Endothelial cell of umbilical vein (primary cell): ENCODE results near the gene PLCH1. TPM values are rescaled to one million over a fixed set of nuclear protein-coding genes. Genes with fewer than 3 reads are reported as not detected.
"Not testable (repeated sequence)": the region's sequence is repeated elsewhere in the genome, so short reads cannot be mapped to it uniquely, and the experiment has no call there.

Source experiments
- BruUV-seq: library from RNA; stranded (reverse); fragments of 400-500 nt; replicated peaks from 2 replicates; lab custom pipeline; 2021; lab: Mats Ljungman, UMichigan
- CTCF ChIA-PET: fragments of 300-600, 350-600 bp; sonication (Branson Sonifier 250); formaldehyde crosslinking; loops from one replicate; lab custom pipeline; 2021; ENCODE audit warnings: antibody characterized with exemption, inconsistent platforms; lab: Charles Lee
- POLR2A ChIA-PET: fragments of 300-600, 350-600 bp; sonication (Branson Sonifier 250); formaldehyde crosslinking; loops from one replicate; lab custom pipeline; 2021; ENCODE audit warnings: antibody characterized with exemption, inconsistent platforms; lab: Charles Lee
- DNase-seq: peaks from one replicate; pipeline ENCODE4 v3.0.0-alpha.2; 2011; ENCODE audit warnings: low read depth, low spot score
- FAIRE-seq: peaks from 2 replicates; lab custom pipeline; 2011; peaks lifted over from hg19 to GRCh38; lab: Jason Lieb, UNC
- H2AFZ ChIP-seq: 2 replicates; pipeline ENCODE4 v1.6.0; 2012; ENCODE audit warnings: low read depth, low read length, control low read depth, inconsistent platforms
- H3K27ac ChIP-seq: 2 replicates; pipeline ENCODE4 v1.5.1; 2011; ENCODE audit warnings: low read depth, mild to moderate bottlenecking, control low read depth, low read length, moderate library complexity; ENCODE audit not compliant: insufficient read depth
- H3K27me3 ChIP-seq, 2 experiments: 2 replicates each; pipeline versions ENCODE4 v1.6.0 to v1.6.1; 2011; ENCODE audit warnings: low read length in 2 of 2, mixed read lengths in 1 of 2; ENCODE audit not compliant: control insufficient read depth in 2 of 2, insufficient read depth in 2 of 2
- H3K36me3 ChIP-seq, 2 experiments: 2 replicates in 1 of 2; 3 replicates in 1 of 2; pipeline ENCODE4 v1.5.1; 2011; ENCODE audit warnings: low read length in 2 of 2, mild to moderate bottlenecking in 1 of 2, moderate library complexity in 1 of 2; ENCODE audit not compliant: control insufficient read depth in 2 of 2, insufficient read depth in 2 of 2; ENCODE audit errors: extremely low read depth in 1 of 2
- H3K4me1 ChIP-seq: 3 replicates; pipeline ENCODE4 v1.5.1; 2011; ENCODE audit warnings: mild to moderate bottlenecking, low read length; ENCODE audit not compliant: control insufficient read depth, insufficient read depth; ENCODE audit errors: extremely low read depth
- H3K4me2 ChIP-seq: 2 replicates; pipeline ENCODE4 v1.6.1; 2011; ENCODE audit warnings: low read length, control low read depth, mixed read lengths; ENCODE audit not compliant: insufficient read depth
- H3K4me3 ChIP-seq, 3 experiments: fragments of 200-600 bp in 1 of 3; sonication (generic), shearing (Covaris generic) in 1 of 3; replicated peaks in 1 of 3; 2 replicates each; pipeline ENCODE4 v1.5.1; 2011 to 2016; ENCODE audit warnings: control low read depth in 3 of 3, low read length in 3 of 3, mild to moderate bottlenecking in 2 of 3, inconsistent platforms in 1 of 3, low read depth in 1 of 3, moderate library complexity in 1 of 3; ENCODE audit not compliant: insufficient read depth in 1 of 3
- H3K79me2 ChIP-seq: 2 replicates; pipeline ENCODE4 v1.6.0; 2012; ENCODE audit warnings: low read length, inconsistent platforms; ENCODE audit not compliant: control insufficient read depth, insufficient read depth
- H3K9ac ChIP-seq: replicated peaks from 2 replicates; pipeline ENCODE3; 2011; ENCODE audit warnings: low read length, control low read depth; ENCODE audit not compliant: insufficient read depth; ENCODE audit errors: extremely low read depth
- H3K9me1 ChIP-seq: replicated peaks from 3 replicates; pipeline ENCODE4 v1.6.0; 2011; ENCODE audit warnings: mild to moderate bottlenecking, low read length; ENCODE audit not compliant: control insufficient read depth, insufficient read depth; ENCODE audit errors: extremely low read depth
- H3K9me3 ChIP-seq: replicated peaks from 2 replicates; pipeline ENCODE4 v1.5.1; 2012; ENCODE audit warnings: low read length, inconsistent platforms; ENCODE audit not compliant: control insufficient read depth, insufficient read depth
- H4K20me1 ChIP-seq: replicated peaks from 2 replicates; pipeline ENCODE3; 2011; ENCODE audit warnings: mild to moderate bottlenecking, low read length; ENCODE audit not compliant: control insufficient read depth, insufficient read depth; ENCODE audit errors: extremely low read depth
- EZH2 ChIP-seq: IDR thresholded peaks from 2 replicates; pipeline ENCODE4 v1.6.1; 2012; ENCODE audit warnings: borderline replicate concordance, low read depth, mild to moderate bottlenecking, moderate library complexity, low read length, inconsistent platforms; ENCODE audit not compliant: severe bottlenecking
- FOS ChIP-seq: IDR thresholded peaks from 2 replicates; pipeline ENCODE4 v1.6.1; 2011; ENCODE audit warnings: mild to moderate bottlenecking, low read length, moderate library complexity, borderline replicate concordance; ENCODE audit not compliant: insufficient read depth
- GATA2 ChIP-seq: IDR thresholded peaks from 2 replicates; pipeline ENCODE4 v1.7.0; 2011; ENCODE audit warnings: low read depth, mild to moderate bottlenecking, moderate library complexity, mixed read lengths, low read length; ENCODE audit not compliant: insufficient read length, insufficient read depth
- JUN ChIP-seq: IDR thresholded peaks from 2 replicates; pipeline ENCODE4 v1.6.1; 2011; ENCODE audit warnings: borderline replicate concordance, low read depth; ENCODE audit not compliant: insufficient read length, insufficient read depth
- MYC ChIP-seq: IDR thresholded peaks from one replicate; pipeline ENCODE4 v1.6.1; 2011; ENCODE audit warnings: mild to moderate bottlenecking, low read depth, low read length
- POLR2A ChIP-seq: IDR thresholded peaks from 2 replicates; pipeline ENCODE4 v1.6.1; 2012; ENCODE audit warnings: low read depth, mild to moderate bottlenecking, control low read depth, low read length
- POLR2AphosphoS5 ChIP-seq: IDR thresholded peaks from 2 replicates; pipeline ENCODE4 v1.6.1; 2012; ENCODE audit warnings: low read depth, mild to moderate bottlenecking, control low read depth, low read length, moderate library complexity; ENCODE audit not compliant: insufficient read depth
- dilution Hi-C: fragments of 300-500 bp; cut with MboI; formaldehyde crosslinking; loops from one replicate; pipeline ENCODE4 v1.15.0; 2019; ENCODE audit warnings: low sequenced_read_pairs; ENCODE audit not compliant: extremely low pct_ligation_motif_present
- intact Hi-C: fragments of 100-400 bp; cut with micrococcal nuclease; formaldehyde crosslinking; loops from one replicate; pipeline ENCODE4 v1.10.0; 2022
- polyA plus RNA-seq, 4 experiments: library from polyadenylated mRNA; depleted of rRNA in 3 of 4; stranded (reverse) in 3 of 4; unstranded in 1 of 4; fragments of >200 nt; gene quantifications; 2 replicates each; pipeline versions ENCODE4 v1.2.1 to v1.2.3, GENCODE V29; 2011 to 2012; ENCODE audit warnings: missing spikeins in 1 of 4
- total RNA-seq: library from RNA; stranded (reverse); gene quantifications from 2 replicates; pipeline ENCODE4 v1.2.3, GENCODE V29; 2021
- TF ChIP-seq, protein P1 (sequence below): IDR thresholded peaks from 2 replicates; pipeline ENCODE4 v1.6.1; 2011; ENCODE audit not compliant: insufficient read depth, insufficient read length
- TF ChIP-seq, protein P2 (sequence below), 2 donors: IDR thresholded peaks; 1 replicate in 1 of 2; 2 replicates in 1 of 2; pipeline ENCODE4 v1.5.1; 2011; ENCODE audit warnings: low read length in 2 of 2, mild to moderate bottlenecking in 2 of 2, moderate library complexity in 2 of 2, control low read depth in 1 of 2, inconsistent platforms in 1 of 2, low read depth in 1 of 2; ENCODE audit not compliant: insufficient read depth in 1 of 2; ENCODE audit errors: extremely low read depth in 1 of 2

PLCH1 gene
- total and polyA plus RNA-seq, 2 donors (not counting 3 experiments of a cell fraction or from before 2014, with no cell fraction given), result 0.03 TPM; not detected in 1

DNA sequence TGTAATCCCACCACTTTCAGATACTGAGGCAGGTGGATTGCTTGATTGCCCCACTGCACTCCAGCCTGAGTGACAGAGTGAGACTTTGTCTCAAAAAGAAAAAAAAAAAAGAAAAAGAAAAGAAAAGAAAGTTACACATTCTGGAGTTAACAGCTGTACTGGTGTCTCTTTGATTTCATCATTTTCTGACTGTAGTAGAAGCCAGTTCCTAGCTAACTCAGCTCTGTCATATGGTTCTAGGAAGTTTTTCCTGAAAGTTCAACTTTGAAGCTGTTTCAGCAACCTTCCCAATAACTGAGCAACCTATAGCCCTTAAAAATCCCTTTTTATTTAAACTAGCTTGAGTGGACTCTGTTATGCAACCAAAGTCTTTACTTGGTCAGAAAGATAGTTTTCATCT lies 346.8 kb downstream of the PLCH1 start:
- CTCF ChIA-PET, result no interaction called here
- no peaks in the 10 kb centered on the region for H3K9me3 ChIP-seq
- H3K36me3 ChIP-seq, result no peaks in the 10 kb centered on the region
- TF ChIP-seq JUN, result no peak
- TF ChIP-seq, protein P1, sequence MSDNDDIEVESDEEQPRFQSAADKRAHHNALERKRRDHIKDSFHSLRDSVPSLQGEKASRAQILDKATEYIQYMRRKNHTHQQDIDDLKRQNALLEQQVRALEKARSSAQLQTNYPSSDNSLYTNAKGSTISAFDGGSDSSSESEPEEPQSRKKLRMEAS, result no peak
- no peak for TF ChIP-seq MYC
- TF ChIP-seq POLR2A, result no peak
- TF ChIP-seq, protein P2, sequence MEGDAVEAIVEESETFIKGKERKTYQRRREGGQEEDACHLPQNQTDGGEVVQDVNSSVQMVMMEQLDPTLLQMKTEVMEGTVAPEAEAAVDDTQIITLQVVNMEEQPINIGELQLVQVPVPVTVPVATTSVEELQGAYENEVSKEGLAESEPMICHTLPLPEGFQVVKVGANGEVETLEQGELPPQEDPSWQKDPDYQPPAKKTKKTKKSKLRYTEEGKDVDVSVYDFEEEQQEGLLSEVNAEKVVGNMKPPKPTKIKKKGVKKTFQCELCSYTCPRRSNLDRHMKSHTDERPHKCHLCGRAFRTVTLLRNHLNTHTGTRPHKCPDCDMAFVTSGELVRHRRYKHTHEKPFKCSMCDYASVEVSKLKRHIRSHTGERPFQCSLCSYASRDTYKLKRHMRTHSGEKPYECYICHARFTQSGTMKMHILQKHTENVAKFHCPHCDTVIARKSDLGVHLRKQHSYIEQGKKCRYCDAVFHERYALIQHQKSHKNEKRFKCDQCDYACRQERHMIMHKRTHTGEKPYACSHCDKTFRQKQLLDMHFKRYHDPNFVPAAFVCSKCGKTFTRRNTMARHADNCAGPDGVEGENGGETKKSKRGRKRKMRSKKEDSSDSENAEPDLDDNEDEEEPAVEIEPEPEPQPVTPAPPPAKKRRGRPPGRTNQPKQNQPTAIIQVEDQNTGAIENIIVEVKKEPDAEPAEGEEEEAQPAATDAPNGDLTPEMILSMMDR (IDR thresholded peaks at IDR 0.05; ENCODE audit: extremely low read depth in 1 of 2, insufficient read depth in 1 of 2, low read depth in 1 of 2, low read length in 2 of 2), result no peak
- TF ChIP-seq POLR2AphosphoS5, result no peak
- no peak for TF ChIP-seq GATA2
- TF ChIP-seq FOS, result no peak
- no peak for TF ChIP-seq EZH2
- H3K9ac ChIP-seq, result no peak overlapping the region
- intact Hi-C loops (no loop called here), dilution Hi-C loops (no loop called here)
- no peaks in the 10 kb centered on the region for H3K27me3 ChIP-seq
- POLR2A ChIA-PET, result no interaction called here
- no peaks in the 10 kb centered on the region for H3K79me2 ChIP-seq
- no peak overlapping the region for H3K4me2 ChIP-seq
- H2AFZ ChIP-seq, result no peak overlapping the region
- H3K9me1 ChIP-seq, result no peaks in the 10 kb centered on the region
- FAIRE-seq, result no peak
- BruUV-seq, result no TSS peak
- H3K4me3 ChIP-seq, result no peak overlapping the region
- no peak overlapping the region for H3K27ac ChIP-seq
- no peaks in the 10 kb centered on the region for H4K20me1 ChIP-seq
- DNase-seq, result no peak
- no peaks in the 10 kb centered on the region for H3K4me1 ChIP-seq

DNA sequence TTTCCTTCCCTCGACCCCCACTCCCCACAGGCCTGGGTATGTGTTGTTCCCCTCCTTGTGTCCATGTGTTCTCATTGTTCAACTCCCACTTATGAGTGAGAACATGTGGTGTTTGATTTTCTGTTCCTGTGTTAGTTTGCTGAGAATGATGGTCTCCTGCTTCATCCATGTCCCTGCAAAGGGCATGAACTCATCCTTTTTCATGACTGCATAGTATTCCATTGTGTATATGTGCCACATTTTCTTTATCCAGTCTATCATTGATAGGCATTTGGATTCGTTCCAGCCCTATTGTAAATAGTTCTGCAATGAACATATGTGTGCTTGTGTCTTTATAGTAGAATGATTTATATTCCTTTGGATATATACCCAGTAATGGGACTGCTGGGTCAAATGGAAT lies 350.0 kb downstream of the PLCH1 start:
- H3K4me3 ChIP-seq, H3K9me1 ChIP-seq, H2AFZ ChIP-seq, H3K36me3 ChIP-seq, DNase-seq, CTCF ChIA-PET, H4K20me1 ChIP-seq, H3K9ac ChIP-seq, H3K9me3 ChIP-seq, POLR2A ChIA-PET, intact Hi-C loops, H3K27me3 ChIP-seq, FAIRE-seq, H3K4me1 ChIP-seq, dilution Hi-C loops, H3K4me2 ChIP-seq, BruUV-seq, H3K27ac ChIP-seq, H3K79me2 ChIP-seq: not testable (repeated sequence)
